OCI-LY7 (cell line): ENCODE data around the gene GPR139.

Experiments
- CTCF ChIP-seq: fragments of 200-600 bp; sonication (generic); conservative IDR thresholded peaks from 2 replicates; pipeline ENCODE4 v1.5.1; 2014; ENCODE audit warnings: mild to moderate bottlenecking, antibody characterized with exemption, low read length, moderate library complexity, mixed read lengths
- EZH2phosphoT487 ChIP-seq: fragments of 200-600 bp; sonication (generic); IDR thresholded peaks from 2 replicates; pipeline ENCODE4 v1.6.1; 2018; ENCODE audit warnings: low read depth, borderline replicate concordance, mild to moderate bottlenecking, mixed run types, antibody characterized with exemption, low read length, moderate library complexity, mixed read lengths

- no peak for TF ChIP-seq CTCF
- no peak for TF ChIP-seq EZH2phosphoT487
Observed at GRCh38 chr16:20102521-20102920, 28.8 kb upstream of the GPR139 start.
